GM18505 (cell line): Measurements from ENCODE around the gene MT1B.

ENCODE experiments used
- ATAC-seq: cut with Tn5 transposase; IDR thresholded peaks from one replicate; pipeline ENCODE4 v1.9.1; 2021; ENCODE audit not compliant: unreplicated experiment
- POLR2A ChIP-seq: IDR thresholded peaks from 4 replicates; pipeline ENCODE4 v1.6.1; 2011; ENCODE audit warnings: borderline replicate concordance; ENCODE audit not compliant: insufficient read depth, insufficient read length; ENCODE audit errors: extremely low read depth

MT1B gene

DNA sequence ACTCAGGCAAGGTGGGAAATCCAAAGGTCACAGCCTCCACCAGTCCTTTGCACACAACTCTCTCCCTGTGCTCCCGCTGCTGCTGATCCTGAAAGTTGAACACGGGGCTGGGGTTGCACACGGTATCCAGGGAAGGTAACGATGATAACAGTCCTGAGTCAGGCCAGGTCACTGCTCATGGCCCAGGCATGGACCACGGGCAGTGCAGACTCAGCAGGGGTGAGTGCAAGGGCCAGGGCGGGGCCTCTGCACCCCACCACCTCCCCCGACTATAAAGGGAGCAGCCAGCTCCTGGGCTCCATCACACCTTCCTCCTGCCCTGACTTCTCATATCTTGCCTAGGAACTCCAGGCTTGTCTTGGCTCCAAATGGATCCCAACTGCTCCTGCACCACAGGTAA, at the start of gene MT1B:
TSS of gene MT1B (plus strand) at position 301 of the 400 bp plus-strand sequence. CDS start at position 369, 68 bp downstream.
- no peak for ATAC-seq

DNA sequence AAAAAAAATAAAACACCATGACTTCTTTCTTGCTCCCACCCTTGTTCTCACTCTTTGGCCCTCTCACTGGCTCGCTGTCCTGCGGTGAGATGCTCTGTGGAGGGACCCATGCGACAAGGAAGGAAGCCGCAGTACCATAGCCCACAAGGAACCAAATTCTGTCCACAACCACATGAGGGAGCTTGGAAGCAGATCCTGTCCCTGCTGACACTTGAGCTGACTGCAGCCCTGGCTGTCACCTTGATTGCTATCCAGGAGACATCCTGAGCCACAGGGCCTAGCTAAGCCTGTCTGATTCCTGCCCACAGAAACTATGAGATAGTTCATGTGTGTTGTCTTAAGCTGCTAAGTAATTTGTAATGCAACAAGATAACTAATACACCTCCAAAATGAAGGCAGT, 48.1 kb upstream of the MT1B start:
- no peak for TF ChIP-seq POLR2A
- ATAC-seq, result no peak

More for the DNA sequence above, at the start of gene MT1B:
- TF ChIP-seq POLR2A, result no peak

DNA sequence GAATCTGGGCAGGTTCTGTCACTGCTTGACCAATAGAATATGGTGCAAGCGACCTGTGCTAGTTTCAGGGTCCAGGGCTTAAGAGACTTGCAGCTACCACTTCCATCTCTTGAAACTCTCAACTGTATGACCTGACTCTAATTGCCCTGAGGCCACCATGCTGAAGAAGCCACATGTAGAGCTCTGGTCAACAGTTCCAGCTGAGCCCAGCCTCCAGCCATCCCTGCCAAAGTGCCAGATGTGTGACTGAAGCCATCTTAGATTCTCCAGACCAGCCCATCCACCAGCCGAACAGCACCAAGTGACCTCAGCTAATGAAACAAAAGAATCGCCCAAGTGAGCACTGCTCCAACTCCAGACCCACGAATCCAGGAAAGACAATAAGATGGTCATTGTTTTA, 46.7 kb upstream of the MT1B start:
- ATAC-seq, result no peak
- TF ChIP-seq POLR2A, result no peak

DNA sequence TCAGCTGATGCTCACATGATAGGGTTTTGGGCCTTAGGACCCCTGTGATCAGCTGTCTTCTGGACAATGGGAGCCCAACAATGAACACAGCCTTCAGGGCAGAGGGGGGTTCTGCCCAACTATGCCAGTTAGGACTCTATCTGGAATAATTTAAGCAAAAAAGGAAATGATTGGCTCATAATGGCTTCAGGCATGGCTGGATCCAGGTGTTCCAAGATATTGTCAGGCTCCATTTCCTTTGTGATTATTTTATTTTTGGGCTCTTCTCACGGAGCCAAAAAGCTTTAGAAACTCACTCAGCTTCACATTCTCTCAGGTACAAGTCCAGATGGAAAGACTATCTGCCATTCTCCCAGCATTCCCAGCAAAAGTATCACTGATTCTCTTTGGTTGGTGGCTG, 46.2 kb upstream of the MT1B start:
- TF ChIP-seq POLR2A, result no peak
- ATAC-seq, result no peak

DNA sequence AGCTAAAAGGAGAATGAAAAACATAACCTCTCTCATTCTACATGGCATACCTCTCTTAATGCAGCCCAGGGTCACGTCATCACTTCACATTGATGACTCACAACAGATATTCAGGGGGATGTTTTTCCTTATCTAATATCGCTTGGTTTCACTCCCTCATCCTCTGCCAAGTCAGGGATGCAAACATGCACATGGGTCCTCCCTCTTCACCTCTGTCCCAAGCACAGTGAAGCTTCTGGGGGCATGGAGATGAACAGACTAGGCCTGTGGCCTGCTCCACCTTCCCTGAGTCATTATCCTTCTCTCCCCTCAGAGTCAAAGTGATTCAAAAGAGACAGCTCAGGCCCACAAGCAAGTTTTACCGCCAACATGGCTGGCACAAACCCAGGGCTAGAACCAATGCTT, 45.6 kb upstream of the MT1B start:
- no peak for ATAC-seq
- no peak for TF ChIP-seq POLR2A

DNA sequence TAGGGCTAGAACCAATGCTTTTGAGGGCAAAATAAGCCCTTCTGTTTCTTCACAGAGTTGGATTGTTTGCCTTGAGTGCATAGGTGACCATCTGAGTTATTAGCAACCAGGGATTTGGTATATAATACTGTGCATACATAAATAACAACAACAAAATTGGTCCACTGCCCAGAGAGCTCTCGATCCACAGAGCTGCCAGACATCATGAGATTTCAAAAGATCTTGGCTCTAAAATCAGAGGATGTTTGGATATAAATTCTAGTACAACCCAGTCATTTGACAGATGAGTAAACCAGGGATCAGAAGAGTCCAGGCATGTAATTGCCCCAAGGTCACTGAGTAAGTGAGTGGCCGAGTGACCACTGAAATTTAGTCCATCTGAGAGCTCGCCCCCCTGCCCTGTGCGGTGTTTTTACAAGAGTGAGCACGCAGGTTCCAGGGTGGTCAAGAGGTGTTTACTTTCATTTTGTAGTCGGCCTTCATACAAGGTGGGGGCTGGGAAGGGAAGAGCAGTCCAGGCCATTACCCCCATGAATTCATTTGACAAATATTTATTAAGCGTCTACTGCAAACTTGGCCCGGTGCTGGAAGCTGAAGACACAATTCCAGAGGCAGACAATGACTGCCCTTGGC, 45.1 kb upstream of the MT1B start:
- no peak for TF ChIP-seq POLR2A
- ATAC-seq, result no peak

DNA sequence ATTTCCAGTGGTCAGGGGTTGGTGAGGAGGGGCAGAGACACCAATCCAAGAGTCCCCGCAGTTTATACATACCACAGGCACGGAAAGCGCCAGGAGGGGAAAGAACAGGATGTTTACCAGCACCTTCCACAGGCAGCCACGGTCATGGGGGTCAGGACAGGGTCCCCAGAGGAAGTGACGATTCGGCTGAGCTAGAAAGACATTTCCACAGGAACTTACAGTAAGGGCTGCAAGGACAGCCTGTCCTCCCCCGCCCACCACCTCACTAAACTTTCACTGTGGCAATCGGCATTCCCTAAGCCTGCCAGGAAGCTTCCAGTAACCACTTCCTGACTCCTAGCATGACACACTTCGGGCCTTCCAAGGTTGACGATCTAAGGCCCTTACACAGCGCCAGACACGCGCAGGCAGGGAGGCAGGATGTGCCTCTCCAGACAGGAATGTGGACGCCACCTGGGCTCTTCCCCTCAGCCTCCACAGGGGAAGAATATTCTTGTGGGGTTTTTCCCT, 44.5 kb upstream of the MT1B start:
- no peak for TF ChIP-seq POLR2A
- no peak for ATAC-seq

DNA sequence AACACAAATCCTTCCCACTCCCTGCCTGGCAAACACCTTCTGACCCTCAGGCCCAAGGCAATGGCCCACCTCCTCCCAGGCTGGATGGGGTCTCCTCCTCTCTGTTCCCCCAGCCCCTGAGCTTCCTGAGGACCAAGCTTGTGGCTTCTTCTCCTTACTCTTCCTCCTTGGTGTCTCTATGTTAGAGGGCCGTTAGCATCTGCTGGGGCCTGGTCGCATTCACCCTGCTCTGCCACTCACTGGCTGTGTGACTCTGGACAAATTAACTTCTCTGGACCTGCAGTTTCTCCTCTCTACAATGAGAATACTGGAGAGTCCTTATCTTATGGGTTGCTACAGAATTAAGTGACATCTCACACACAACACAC, 44.0 kb upstream of the MT1B start:
- no peak for ATAC-seq
- TF ChIP-seq POLR2A, result no peak

DNA sequence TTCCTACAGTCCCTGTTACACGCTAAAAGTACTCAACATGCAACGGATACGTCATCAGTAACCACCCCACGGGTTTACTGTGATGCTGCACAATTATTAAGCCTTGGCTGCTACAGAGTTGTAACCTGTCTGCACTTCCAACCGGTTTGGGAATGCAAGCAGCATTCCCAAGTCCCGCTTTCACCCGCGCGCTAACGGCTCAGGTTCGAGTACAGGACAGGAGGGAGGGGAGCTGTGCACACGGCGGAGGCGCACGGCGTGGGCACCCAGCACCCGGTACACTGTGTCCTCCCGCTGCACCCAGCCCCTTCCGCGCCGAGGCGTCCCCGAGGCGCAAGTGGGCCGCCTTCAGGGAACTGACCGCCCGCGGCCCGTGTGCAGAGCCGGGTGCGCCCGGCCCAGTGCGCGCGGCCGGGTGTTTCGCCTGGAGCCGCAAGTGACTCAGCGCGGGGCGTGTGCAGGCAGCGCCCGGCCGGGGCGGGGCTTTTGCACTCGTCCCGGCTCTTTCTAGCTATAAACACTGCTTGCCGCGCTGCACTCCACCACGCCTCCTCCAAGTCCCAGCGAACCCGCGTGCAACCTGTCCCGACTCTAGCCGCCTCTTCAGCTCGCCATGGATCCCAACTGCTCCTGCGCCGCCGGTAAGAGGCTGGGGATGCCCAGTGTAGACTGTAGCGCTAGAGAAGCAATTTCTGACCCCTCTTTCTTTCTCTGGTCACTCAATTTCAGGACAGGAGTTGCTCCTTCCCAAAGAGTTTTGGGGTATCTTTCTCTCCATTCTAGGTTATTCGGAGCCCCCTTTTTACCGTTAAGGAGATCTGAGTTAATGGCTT, 43.4 kb upstream of the MT1B start, which contains the start of gene MT2A:
TSS of gene MT2A (plus strand) at position 542 of the 833 bp plus-strand sequence. CDS start at position 614, 72 bp downstream.
- peak; percentile 40 for TF ChIP-seq POLR2A
- ATAC-seq, result peak; percentile 68

DNA sequence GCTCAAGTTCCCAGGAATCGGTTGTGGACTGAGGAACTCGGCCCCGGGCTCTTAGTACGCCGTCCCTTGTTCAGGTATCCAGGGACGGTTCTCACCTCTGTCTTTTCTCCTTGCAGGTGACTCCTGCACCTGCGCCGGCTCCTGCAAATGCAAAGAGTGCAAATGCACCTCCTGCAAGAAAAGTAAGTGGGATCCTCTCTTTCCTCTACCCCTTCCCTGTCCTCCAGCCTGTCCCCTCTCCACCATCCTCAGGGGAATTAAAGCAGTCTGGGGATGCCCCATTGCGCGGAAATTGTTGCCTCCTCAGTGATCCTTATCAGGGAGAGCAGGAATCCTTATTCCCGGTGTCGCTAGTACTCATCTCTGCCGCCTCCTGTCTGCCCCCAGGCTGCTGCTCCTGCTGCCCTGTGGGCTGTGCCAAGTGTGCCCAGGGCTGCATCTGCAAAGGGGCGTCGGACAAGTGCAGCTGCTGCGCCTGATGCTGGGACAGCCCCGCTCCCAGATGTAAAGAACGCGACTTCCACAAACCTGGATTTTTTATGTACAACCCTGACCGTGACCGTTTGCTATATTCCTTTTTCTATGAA, 42.7 kb upstream of the MT1B start:
- no peak for TF ChIP-seq POLR2A
- no peak for ATAC-seq

DNA sequence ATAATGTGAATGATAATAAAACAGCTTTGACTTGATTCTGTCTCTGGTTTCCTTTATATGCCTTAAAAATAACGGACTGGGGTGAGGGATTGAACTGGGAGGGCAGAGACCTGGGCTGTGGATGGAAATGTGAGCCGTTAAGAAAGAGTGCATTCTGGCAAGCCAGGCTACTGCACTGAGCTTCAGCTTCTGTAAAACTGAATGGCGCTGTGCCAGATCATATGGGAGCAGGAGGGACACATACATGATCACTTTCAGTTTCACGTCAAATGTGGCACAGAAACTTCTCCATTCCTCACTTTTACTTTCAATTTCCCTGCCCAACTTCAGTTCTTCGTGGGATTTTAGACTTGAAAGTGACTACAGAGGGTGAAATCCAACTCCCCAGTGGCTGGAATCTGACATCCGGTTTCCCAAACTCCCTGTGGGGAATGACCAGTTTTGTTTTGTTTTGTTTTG, 42.2 kb upstream of the MT1B start:
- no peak for TF ChIP-seq POLR2A
- ATAC-seq, result peak; percentile 56

DNA sequence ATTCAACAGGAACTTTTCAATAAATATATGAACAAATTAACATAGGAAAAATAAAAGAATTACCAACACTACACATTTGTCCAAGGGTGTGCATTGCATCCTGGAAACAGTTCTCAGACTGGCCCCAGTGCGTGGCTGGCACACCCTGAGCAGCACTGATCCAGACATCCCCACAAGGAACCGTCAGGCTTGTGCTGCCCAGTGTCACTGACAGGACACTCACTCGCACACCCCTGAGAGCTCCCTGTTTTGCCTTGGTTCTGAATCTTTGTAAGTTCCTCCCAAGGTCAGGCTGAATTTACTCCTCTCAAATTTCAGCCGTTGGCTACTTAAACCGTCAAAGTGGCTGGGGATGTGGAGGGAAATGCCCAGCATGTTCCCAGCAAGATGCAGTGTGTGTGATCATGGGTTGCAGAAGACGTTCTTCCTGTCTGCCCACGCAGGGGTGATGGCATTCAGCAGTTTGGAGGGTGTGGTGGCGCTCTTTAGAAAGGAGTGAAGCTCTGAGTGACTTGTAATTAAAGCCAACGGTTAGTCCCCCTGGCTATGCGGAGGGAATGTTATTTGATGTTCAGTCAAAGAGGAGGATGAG, 41.6 kb upstream of the MT1B start:
- no peak for TF ChIP-seq POLR2A
- no peak for ATAC-seq

DNA sequence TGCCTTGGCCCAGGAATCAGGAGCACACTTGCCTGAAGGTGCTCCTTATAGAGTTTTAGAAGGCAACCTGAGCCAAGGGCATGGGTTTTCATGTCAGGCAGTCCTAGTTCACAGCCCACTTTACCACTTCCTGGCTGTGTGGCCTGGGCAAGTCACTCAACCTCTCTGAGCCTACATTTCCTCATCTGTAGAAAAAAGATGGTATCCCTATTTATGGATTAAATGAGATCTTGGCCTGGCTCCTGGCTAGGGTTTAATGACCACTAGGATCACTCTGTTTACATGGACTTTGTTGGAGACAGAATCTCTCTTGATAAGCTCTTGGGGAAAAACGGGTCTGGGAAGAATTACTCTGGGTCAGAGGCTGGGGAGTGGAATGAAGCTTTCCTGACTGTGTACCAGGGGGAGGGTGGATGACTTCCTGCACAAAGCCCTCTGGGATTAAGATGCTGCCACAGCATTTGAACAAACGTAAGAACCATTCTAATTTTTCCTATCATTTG, 41.0 kb upstream of the MT1B start:
- TF ChIP-seq POLR2A, result no peak
- no peak for ATAC-seq
